Renal pelvis (tissue), 12 donors: ENCODE measurements around the gene DSTN. TPM values are rescaled to one million over a fixed set of nuclear protein-coding genes. Genes with fewer than 3 reads are reported as not detected.

Experiments
- DNase-seq: peaks from one replicate; pipeline ENCODE4 v3.0.0-alpha.2; 2013
- long read RNA-seq, 16 experiments: transcript quantifications; one replicate each; lab custom pipeline, GENCODE V29; 2026
- polyA plus RNA-seq, 3 donors: library from polyadenylated mRNA; unstranded; fragments of 120-200 nt; gene quantifications; one replicate each; pipeline ENCODE4 v1.2.1, GENCODE V29; 2013; ENCODE audit not compliant: insufficient read length in 3 of 3

DSTN gene
- polyA plus RNA-seq = 100 to 1,000 TPM; 318 to 374 (median 354) TPM
- long read RNA-seq, donor 1, transcript DSTN-201 (4 exons, 3,617 nt) = major isoform, 180 of 251 reads
- long read RNA-seq, donor 1, partial matches to known transcripts = 60 of 251 reads
- long read RNA-seq, donor 1, other reads (novel, unspliced or antisense) = 9 of 251 reads
- long read RNA-seq, donor 2, transcript DSTN-201 (4 exons, 3,617 nt) = major isoform, 249 of 409 reads
- long read RNA-seq, donor 2, partial matches to known transcripts = 149 of 409 reads
- long read RNA-seq, donor 2, other reads (novel, unspliced or antisense) = 9 of 409 reads
- long read RNA-seq, donor 3, transcript DSTN-203 (5 exons, 1,853 nt) = minor isoform, 5 of 300 reads
- long read RNA-seq, donor 3, transcript DSTN-201 (4 exons, 3,617 nt) = major isoform, 203 of 300 reads
- long read RNA-seq, donor 3, partial matches to known transcripts = 82 of 300 reads
- long read RNA-seq, donor 3, other reads (novel, unspliced or antisense) = 10 of 300 reads
- long read RNA-seq, donor 4, transcript DSTN-201 (4 exons, 3,617 nt) = major isoform, 262 of 434 reads
- long read RNA-seq, donor 4, partial matches to known transcripts = 137 of 434 reads
- long read RNA-seq, donor 4, other reads (novel, unspliced or antisense) = 32 of 434 reads
- long read RNA-seq, donor 5, transcript DSTN-201 (4 exons, 3,617 nt) = major isoform, 92 of 191 reads
- long read RNA-seq, donor 5, partial matches to known transcripts = 87 of 191 reads
- long read RNA-seq, donor 5, other reads (novel, unspliced or antisense) = 11 of 191 reads
- long read RNA-seq, donor 6, transcript DSTN-201 (4 exons, 3,617 nt) = major isoform, 169 of 305 reads
- long read RNA-seq, donor 6, partial matches to known transcripts = 126 of 305 reads
- long read RNA-seq, donor 6, other reads (novel, unspliced or antisense) = 10 of 305 reads
- long read RNA-seq, donor 7, transcript DSTN-201 (4 exons, 3,617 nt) = major isoform, 247 of 407 reads
- long read RNA-seq, donor 7, partial matches to known transcripts = 147 of 407 reads
- long read RNA-seq, donor 7, other reads (novel, unspliced or antisense) = 9 of 407 reads
- long read RNA-seq, donor 8, transcript DSTN-201 (4 exons, 3,617 nt) = major isoform, 76 of 92 reads
- long read RNA-seq, donor 8, partial matches to known transcripts = 16 of 92 reads
- long read RNA-seq, donor 8, other reads (novel, unspliced or antisense) = 0 of 92 reads
- long read RNA-seq, donor 9, transcript DSTN-201 (4 exons, 3,617 nt) = major isoform, 228 of 570 reads
- long read RNA-seq, donor 9, partial matches to known transcripts = 324 of 570 reads
- long read RNA-seq, donor 9, other reads (novel, unspliced or antisense) = 17 of 570 reads
- long read RNA-seq, donor 10, transcript DSTN-201 (4 exons, 3,617 nt) = major isoform, 175 of 279 reads
- long read RNA-seq, donor 10, partial matches to known transcripts = 80 of 279 reads
- long read RNA-seq, donor 10, other reads (novel, unspliced or antisense) = 20 of 279 reads
- long read RNA-seq, donor 11, transcript DSTN-201 (4 exons, 3,617 nt) = major isoform, 115 of 356 reads
- long read RNA-seq, donor 11, partial matches to known transcripts = 184 of 356 reads
- long read RNA-seq, donor 11, other reads (novel, unspliced or antisense) = 56 of 356 reads
- long read RNA-seq, donor 12, transcript DSTN-201 (4 exons, 3,617 nt) = major isoform, 288 of 383 reads
- long read RNA-seq, donor 12, partial matches to known transcripts = 70 of 383 reads
- long read RNA-seq, donor 12, other reads (novel, unspliced or antisense) = 21 of 383 reads
- long read RNA-seq, donor 13, transcript DSTN-201 (4 exons, 3,617 nt) = major isoform, 118 of 197 reads
- long read RNA-seq, donor 13, partial matches to known transcripts = 73 of 197 reads
- long read RNA-seq, donor 13, other reads (novel, unspliced or antisense) = 5 of 197 reads
- long read RNA-seq, donor 14, transcript DSTN-201 (4 exons, 3,617 nt) = major isoform, 293 of 619 reads
- long read RNA-seq, donor 14, partial matches to known transcripts = 314 of 619 reads
- long read RNA-seq, donor 14, other reads (novel, unspliced or antisense) = 10 of 619 reads
- long read RNA-seq, donor 15, transcript DSTN-201 (4 exons, 3,617 nt) = major isoform, 300 of 416 reads
- long read RNA-seq, donor 15, transcript DSTN-203 (5 exons, 1,853 nt) = minor isoform, 6 of 416 reads
- long read RNA-seq, donor 15, partial matches to known transcripts = 100 of 416 reads
- long read RNA-seq, donor 15, other reads (novel, unspliced or antisense) = 10 of 416 reads
- long read RNA-seq, donor 16, transcript DSTN-201 (4 exons, 3,617 nt) = major isoform, 222 of 320 reads
- long read RNA-seq, donor 16, partial matches to known transcripts = 80 of 320 reads
- long read RNA-seq, donor 16, other reads (novel, unspliced or antisense) = 17 of 320 reads

GRCh38 chr20:17569616-17570346, at the start of gene DSTN:
Gene DSTN (plus strand): TSS chr20:17570075. CDS start chr20:17570209, 134 bp downstream.
- peak; percentile 94 for DNase-seq

- no peak for DNase-seq
Observed at GRCh38 chr20:17520583-17520982, 49.3 kb upstream of the DSTN start.

DNA sequence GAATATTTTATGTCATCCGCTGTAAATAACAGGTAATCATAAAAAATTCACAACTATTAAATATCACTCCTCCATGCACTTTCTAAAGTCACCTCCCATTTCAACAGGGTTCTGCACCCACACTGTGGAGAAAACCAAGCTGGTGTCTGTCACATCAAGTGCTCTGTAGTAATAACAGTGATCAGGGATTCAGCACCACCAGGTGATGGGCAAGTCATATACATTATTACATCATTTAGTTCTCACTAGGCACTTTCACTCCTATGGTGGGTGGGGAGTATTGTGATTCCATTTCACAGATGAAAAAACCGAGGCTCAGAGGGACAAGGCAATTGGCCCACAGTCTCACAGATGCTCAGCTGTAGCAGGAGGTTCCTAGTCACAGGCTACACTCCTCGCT, 47.3 kb upstream of the DSTN start:
- DNase-seq = no peak

- no peak for DNase-seq
Observed at GRCh38 chr20:17523326-17523725, 46.5 kb upstream of the DSTN start.

GRCh38 chr20:17524560-17524959, 45.3 kb upstream of the DSTN start:
- no peak for DNase-seq

GRCh38 chr20:17525132-17525531, 44.7 kb upstream of the DSTN start:
- DNase-seq = no peak

DNA sequence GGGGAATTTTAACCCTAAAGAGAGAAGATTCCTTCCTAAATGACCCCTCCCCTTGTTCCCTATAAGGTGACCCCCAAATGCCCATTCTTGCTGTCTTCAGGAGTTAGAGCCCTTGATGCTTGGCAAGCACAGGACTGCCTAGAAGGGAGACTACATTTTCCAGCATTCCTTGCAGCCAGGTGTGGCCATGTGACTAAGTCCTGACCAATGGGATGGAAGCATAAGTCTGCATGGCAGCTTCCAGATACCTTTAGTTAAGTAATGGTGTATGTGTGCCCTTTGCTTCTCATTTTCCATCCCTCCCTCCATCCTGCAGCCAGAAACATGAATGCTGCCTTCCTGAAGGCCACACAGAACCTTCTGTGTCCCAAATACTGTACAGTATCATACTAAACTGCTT, 44.2 kb upstream of the DSTN start:
- no peak for DNase-seq

DNA sequence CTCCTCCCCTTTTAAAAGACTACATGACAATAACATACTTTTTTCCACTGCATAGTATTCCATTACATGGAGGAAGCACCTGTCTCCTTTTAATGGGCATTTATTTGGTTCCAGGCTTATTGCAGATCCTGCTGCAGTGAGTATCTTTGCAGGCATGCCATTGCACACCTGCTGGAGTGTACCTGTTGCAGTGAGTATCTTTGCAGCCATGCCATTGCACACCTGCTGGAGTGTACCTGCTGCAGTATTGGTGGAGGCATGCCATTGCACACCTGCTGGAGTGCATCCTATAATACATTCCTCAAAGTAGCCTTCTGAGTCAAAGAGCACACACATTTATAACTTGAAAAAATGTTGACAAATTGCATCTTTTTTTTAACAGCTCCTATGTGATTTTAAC, 40.3 kb upstream of the DSTN start:
- DNase-seq = no peak

- DNase-seq = no peak
Observed at GRCh38 chr20:17530153-17530552, 39.7 kb upstream of the DSTN start.

DNA sequence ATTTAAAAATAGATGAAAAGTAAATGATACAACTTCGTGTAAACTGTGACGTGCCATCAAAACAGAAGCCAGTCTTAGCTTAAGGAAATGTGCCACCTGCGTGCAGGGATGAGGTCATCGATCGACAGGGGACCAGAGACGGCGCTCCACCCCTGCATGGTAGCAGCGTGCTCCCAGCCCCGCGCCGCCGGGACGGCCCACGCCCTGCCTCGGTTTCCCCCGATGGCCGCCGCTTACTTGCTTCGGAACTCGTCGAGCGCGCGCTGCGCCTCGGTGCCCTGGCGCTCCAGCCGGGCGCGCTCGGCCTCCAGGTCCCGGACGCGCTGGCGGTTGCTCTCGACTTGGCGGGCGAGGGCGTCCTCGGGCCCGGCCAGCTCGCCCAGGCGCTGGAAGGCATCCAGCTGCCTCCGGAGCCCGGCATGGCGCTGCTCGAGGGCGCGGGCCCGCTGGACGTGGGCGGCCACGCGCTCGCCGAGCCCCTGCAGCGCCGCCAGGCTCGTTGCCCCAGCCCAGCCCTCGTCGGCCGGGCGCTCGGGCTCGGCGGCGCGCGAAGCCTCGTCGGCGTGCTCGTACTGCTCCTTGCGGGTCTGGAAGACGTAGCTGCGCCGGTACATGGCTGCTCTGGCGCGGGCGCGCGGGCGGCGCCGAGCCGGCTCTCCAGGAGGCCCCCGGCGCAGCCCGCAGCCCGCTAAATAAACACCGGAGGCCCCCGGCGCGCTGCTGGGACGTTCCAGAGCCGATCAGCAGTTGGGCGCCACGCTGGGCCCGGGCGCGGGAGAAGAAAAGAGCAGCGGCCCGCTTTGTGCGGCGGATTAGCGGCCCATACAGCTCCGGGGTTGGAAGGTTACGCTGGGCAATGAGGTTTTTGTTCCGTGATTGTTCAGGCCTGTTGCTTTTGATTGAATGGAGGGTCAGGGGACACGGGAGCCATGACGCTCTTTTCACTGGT, 38.9 kb upstream of the DSTN start, which contains the start of gene BFSP1:
BFSP1 (minus strand) TSS at position 664 of the 949 bp plus-strand sequence; CDS start at position 614, 50 bp downstream.
- no peak for DNase-seq

GRCh38 chr20:17531665-17532025, 38.2 kb upstream of the DSTN start:
- no peak for DNase-seq

GRCh38 chr20:17533396-17533795, 36.5 kb upstream of the DSTN start:
- DNase-seq = no peak

- no peak for DNase-seq
Observed at GRCh38 chr20:17534077-17534476, 35.8 kb upstream of the DSTN start.

DNA sequence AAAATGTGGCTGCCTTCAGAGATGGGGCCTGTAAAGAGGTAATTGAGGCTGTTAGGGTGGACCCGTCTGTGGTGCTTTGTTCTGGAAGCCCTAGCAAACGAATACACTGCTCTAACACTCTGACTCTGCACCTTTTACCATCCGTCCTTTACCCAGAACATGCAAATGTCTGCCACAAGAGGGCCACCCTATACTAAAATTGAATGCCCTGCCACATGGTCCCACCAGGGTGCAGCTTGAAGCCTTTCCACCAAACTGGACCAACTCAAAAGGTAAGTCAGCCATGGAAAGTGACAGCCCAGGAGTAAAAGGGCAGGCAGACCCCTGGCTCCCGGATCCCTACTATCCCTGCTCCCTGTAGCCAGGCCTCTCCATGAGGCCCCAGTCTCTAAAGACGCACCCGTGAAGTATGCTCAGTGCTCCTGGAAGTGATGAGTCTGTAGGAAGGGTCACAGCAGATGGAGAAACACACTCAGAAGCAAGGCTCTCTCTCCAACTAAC, 32.9 kb upstream of the DSTN start:
- peak; percentile 82 for DNase-seq

GRCh38 chr20:17537959-17538358, 31.9 kb upstream of the DSTN start:
- DNase-seq = no peak

DNA sequence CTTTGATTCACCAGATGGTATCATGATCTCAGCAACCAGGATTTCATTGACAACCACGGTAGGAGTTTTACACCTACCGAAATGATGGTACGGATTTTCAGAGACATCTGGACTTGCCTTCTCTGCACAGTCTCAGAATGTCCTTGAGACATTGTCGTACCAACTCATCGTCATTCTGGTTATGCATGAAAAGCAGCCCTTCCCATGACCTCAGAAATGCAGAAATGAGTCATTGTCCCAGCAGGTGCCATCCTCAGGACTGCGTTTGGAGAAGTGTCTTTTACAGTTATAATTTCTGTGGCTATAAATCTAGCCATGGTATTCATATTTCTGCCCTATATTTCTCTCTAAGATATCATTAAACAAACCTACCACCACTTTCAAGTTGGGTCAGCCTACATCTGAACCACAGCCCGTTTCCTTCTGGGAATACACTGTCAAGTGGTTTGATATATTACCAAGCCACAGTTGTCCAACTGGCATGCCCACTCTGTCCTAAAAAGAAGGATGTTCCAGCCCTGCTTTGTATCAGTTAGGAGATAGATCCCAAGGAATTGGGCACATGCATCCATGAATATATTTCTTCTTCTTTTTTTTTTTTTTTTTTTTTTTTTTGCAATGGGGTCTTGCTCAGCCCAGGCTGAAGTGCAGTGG, 31.2 kb upstream of the DSTN start:
- DNase-seq = no peak

DNA sequence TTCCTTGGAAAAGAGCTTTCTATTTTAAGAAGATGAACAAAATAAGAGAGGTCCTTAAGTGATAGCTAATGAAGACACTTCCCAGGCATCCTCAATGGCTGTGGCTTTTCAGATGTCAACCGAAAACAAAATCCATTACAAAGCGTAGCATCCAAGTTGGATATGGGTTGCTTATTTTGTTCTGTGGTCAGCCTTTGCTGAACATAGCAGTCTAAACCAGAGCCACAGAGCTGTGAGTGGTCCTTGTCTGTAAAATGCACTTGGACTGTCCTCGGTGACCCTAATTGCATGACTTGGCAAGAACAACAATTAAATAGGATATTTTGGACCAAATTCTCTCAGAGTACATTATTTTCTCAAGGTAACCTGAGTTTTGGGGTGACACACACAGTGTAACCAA, 28.3 kb upstream of the DSTN start:
- DNase-seq = no peak
